HG02981 (cell line): ENCODE measurements around the gene GALNTL6.
A peak's percentile ranks its signal among the peaks of the same experiment; 100 is the strongest.

Experiments used
- ATAC-seq: cut with Tn5 transposase; IDR thresholded peaks from one replicate; pipeline ENCODE4 v1.9.1; 2021; ENCODE audit warnings: mild to moderate bottlenecking, moderate library complexity; ENCODE audit not compliant: unreplicated experiment

The GALNTL6 gene

GRCh38 chr4:171983935-171984805 lies 171.0 kb downstream of the GALNTL6 start:
- no peak for ATAC-seq

GRCh38 chr4:171985129-171985528 lies 171.9 kb downstream of the GALNTL6 start:
- no peak for ATAC-seq

GRCh38 chr4:171993247-171993646 lies 180.0 kb downstream of the GALNTL6 start:
- ATAC-seq, result no peak

- ATAC-seq, result no peak
These were observed 194.7 kb downstream of the GALNTL6 start for GRCh38 chr4:172007889-172008288.

- ATAC-seq, result no peak
These were observed 196.4 kb downstream of the GALNTL6 start for GRCh38 chr4:172009446-172010230.

- no peak for ATAC-seq
These were observed 198.0 kb downstream of the GALNTL6 start for GRCh38 chr4:172011196-172011595.

- ATAC-seq, result no peak
These were observed 205.2 kb downstream of the GALNTL6 start for GRCh38 chr4:172018358-172018757.

GRCh38 chr4:172035562-172035961 lies 222.4 kb downstream of the GALNTL6 start:
- ATAC-seq, result no peak

- no peak for ATAC-seq
These were observed 227.6 kb downstream of the GALNTL6 start for GRCh38 chr4:172040766-172041165.

GRCh38 chr4:172042714-172043114 lies 229.5 kb downstream of the GALNTL6 start:
- ATAC-seq, result no peak

GRCh38 chr4:172045981-172046380 lies 232.8 kb downstream of the GALNTL6 start:
- ATAC-seq, result no peak

GRCh38 chr4:172048666-172049065 lies 235.5 kb downstream of the GALNTL6 start:
- ATAC-seq, result no peak

GRCh38 chr4:172050911-172051310 lies 237.7 kb downstream of the GALNTL6 start:
- no peak for ATAC-seq

- peak; percentile 79 for ATAC-seq
These were observed 241.8 kb downstream of the GALNTL6 start for GRCh38 chr4:172055046-172055445.

- no peak for ATAC-seq
These were observed 242.3 kb downstream of the GALNTL6 start for GRCh38 chr4:172055498-172055897.

GRCh38 chr4:172061204-172061603 lies 248.0 kb downstream of the GALNTL6 start:
- peak; percentile 61 for ATAC-seq

- no peak for ATAC-seq
These were observed 255.3 kb downstream of the GALNTL6 start for GRCh38 chr4:172068506-172068905.

- no peak for ATAC-seq
These were observed 260.4 kb downstream of the GALNTL6 start for GRCh38 chr4:172073590-172073989.

GRCh38 chr4:172083272-172083671 lies 270.1 kb downstream of the GALNTL6 start:
- no peak for ATAC-seq

- no peak for ATAC-seq
These were observed 275.4 kb downstream of the GALNTL6 start for GRCh38 chr4:172088556-172088955.

- no peak for ATAC-seq
These were observed 282.0 kb downstream of the GALNTL6 start for GRCh38 chr4:172095161-172095560.

GRCh38 chr4:172096786-172097185 lies 283.6 kb downstream of the GALNTL6 start:
- no peak for ATAC-seq
